ENCODE measurements around the gene PPP1R17. TPM values are rescaled to one million over a fixed set of nuclear protein-coding genes. Genes with fewer than 3 reads are reported as not detected.

The PPP1R17 gene
- total RNA-seq, 1 donor from 2014 or later: not detected

- no peak for DNase-seq (ENCODE audit: low read depth)
Measured at GRCh38 chr7:31699050-31699449, 12.0 kb downstream of the PPP1R17 start.

- DNase-seq (ENCODE audit: low read depth): no peak
Measured at GRCh38 chr7:31702354-31702753, 15.3 kb downstream of the PPP1R17 start.

GRCh38 chr7:31705377-31705776, 18.4 kb downstream of the PPP1R17 start:
- DNase-seq (ENCODE audit: low read depth): no peak

GRCh38 chr7:31707089-31707488, 20.1 kb downstream of the PPP1R17 start:
- no peak for DNase-seq (ENCODE audit: low read depth)

GRCh38 chr7:31710171-31710570, 23.2 kb downstream of the PPP1R17 start:
- no peak for DNase-seq (ENCODE audit: low read depth)

- DNase-seq (ENCODE audit: low read depth): no peak
Measured at GRCh38 chr7:31716355-31716754, 29.3 kb downstream of the PPP1R17 start.

- DNase-seq (ENCODE audit: low read depth): no peak
Measured at GRCh38 chr7:31720366-31720765, 33.4 kb downstream of the PPP1R17 start.

GRCh38 chr7:31724696-31725095, 37.7 kb downstream of the PPP1R17 start:
- DNase-seq (ENCODE audit: low read depth): no peak

- DNase-seq (ENCODE audit: low read depth): peak; percentile 1
Measured at GRCh38 chr7:31729195-31729804, 42.3 kb downstream of the PPP1R17 start.

GRCh38 chr7:31734456-31734855, 47.4 kb downstream of the PPP1R17 start:
- DNase-seq (ENCODE audit: low read depth): no peak

GRCh38 chr7:31735991-31736982, 49.3 kb downstream of the PPP1R17 start:
- DNase-seq (ENCODE audit: low read depth): peak; percentile 48

GRCh38 chr7:31741852-31742251, 54.8 kb downstream of the PPP1R17 start:
- peak; percentile 32 for DNase-seq (ENCODE audit: low read depth)

- peak; percentile 68 for DNase-seq (ENCODE audit: low read depth)
Measured at GRCh38 chr7:31744294-31744874, 57.4 kb downstream of the PPP1R17 start.

GRCh38 chr7:31747553-31747952, 60.5 kb downstream of the PPP1R17 start:
- DNase-seq (ENCODE audit: low read depth): peak; percentile 11

- DNase-seq (ENCODE audit: low read depth): no peak
Measured at GRCh38 chr7:31748084-31748483, 61.1 kb downstream of the PPP1R17 start.

- DNase-seq (ENCODE audit: low read depth): no peak
Measured at GRCh38 chr7:31751726-31752125, 64.7 kb downstream of the PPP1R17 start.

Other genes with a start within 250 kb of the PPP1R17 start
- gene ITPRID1, start 173.1 kb upstream of the PPP1R17 start, total RNA-seq: not detected in 2 replicates